Panc1 (cell line): ENCODE results near the gene WASF3.

Experiments
- POLR2AphosphoS5 ChIP-seq: IDR thresholded peaks from 2 replicates; pipeline ENCODE4 v1.6.1; 2012; ENCODE audit warnings: mild to moderate bottlenecking, low read depth, low read length, moderate library complexity
- TCF7L2 ChIP-seq: IDR thresholded peaks from 2 replicates; pipeline ENCODE4 v1.6.1; 2011; ENCODE audit warnings: mild to moderate bottlenecking, low read depth, low read length, inconsistent platforms
- TF ChIP-seq, protein P1 (sequence below): fragments of 450-650 bp; IDR thresholded peaks from 2 replicates; pipeline ENCODE4 v1.5.1; 2017; ENCODE audit warnings: mild to moderate bottlenecking

DNA sequence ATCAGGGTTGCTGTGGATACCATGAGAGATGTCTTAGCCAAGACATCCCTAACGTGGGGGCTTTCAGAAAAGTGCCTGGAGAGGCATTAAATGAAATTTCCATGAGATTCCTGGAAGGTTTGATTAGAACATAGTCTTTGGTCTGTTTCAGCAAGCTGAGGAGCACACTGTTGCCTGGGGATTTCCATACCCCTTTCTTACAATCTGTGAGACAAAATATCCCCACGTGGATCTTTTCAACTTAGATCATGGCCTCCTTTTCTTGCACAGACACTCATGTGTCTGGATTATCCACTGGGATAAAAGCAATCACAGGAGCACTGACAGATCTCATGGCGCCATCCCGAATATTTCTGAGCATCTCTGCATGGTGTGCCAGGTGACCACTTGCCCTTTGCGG is 161.4 kb downstream of the WASF3 start:
- TF ChIP-seq, protein P1, sequence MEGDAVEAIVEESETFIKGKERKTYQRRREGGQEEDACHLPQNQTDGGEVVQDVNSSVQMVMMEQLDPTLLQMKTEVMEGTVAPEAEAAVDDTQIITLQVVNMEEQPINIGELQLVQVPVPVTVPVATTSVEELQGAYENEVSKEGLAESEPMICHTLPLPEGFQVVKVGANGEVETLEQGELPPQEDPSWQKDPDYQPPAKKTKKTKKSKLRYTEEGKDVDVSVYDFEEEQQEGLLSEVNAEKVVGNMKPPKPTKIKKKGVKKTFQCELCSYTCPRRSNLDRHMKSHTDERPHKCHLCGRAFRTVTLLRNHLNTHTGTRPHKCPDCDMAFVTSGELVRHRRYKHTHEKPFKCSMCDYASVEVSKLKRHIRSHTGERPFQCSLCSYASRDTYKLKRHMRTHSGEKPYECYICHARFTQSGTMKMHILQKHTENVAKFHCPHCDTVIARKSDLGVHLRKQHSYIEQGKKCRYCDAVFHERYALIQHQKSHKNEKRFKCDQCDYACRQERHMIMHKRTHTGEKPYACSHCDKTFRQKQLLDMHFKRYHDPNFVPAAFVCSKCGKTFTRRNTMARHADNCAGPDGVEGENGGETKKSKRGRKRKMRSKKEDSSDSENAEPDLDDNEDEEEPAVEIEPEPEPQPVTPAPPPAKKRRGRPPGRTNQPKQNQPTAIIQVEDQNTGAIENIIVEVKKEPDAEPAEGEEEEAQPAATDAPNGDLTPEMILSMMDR = no peak
- TF ChIP-seq POLR2AphosphoS5 (no peak), TCF7L2 (no peak)
